ENCODE results near the gene IFI6. TPM values are rescaled to one million over a fixed set of nuclear protein-coding genes. Genes with fewer than 3 reads are reported as not detected.
"Not testable (repeated sequence)": the region's sequence is repeated elsewhere in the genome, so short reads cannot be mapped to it uniquely, and the experiment has no call there.

IFI6 gene
- total RNA-seq, 1 donor from 2014 or later, result 3,307 TPM

DNA sequence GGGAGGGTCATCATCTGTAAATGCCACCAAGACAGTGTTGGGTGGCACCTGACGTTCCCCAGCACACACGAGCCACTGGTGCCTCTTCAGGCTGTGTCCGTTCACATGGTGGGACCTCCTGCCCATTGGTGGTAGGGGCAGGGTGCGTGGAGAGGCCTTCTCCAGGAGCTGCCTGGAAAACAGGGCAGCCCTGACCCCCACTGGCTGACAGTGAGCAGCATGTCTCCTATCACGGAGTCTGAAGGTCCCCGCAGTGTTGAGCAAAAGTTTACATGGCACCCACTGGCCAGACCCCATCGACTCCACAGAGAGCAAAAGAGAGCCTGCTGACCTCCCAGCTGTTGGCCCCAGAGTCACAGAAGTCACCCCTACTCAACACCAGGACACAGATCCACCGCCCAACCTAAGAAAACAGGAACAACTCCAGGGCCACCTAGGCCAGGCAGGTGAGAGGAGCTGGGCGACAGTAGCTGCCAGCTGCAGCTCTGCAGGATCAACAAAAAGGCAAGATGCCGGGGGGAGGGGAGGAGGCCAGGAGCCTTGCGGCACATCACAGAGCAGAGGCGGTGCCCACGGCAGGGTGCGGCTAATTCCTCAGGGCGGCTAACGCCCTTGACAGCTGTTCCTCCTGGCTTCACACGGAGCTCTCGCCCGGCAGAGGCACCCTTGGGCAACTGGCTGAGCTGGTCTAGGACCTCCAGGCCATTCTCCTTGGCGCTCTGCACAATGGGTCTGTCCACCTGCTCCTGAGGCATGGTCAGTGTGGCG is 14.4 kb upstream of the IFI6 start:
- Mint-ChIP-seq H3K27me3 (ENCODE audit: low read depth, unreplicated experiment) (peaks cover 19% of the 10 kb centered on the region), H3K36me3 (ENCODE audit: low read depth, unreplicated experiment) (peaks cover 7% of the 10 kb centered on the region), H3K4me1 (ENCODE audit: low read depth, unreplicated experiment) (peaks cover 7% of the 10 kb centered on the region), H3K9me3 (ENCODE audit: unreplicated experiment) (peaks cover 15% of the 10 kb centered on the region), H3K27ac (ENCODE audit: unreplicated experiment) (no peak overlapping the region), H3K4me3 (ENCODE audit: unreplicated experiment) (no peak overlapping the region)
- H3K9ac ChIP-seq (ENCODE audit: low read length), result no peak overlapping the region
- no peak overlapping the region for H3K27ac ChIP-seq (ENCODE audit: low read depth, low read length)
- peaks cover 11% of the 10 kb centered on the region for H3K4me1 ChIP-seq (ENCODE audit: insufficient read depth, low read length)
- TF ChIP-seq EZH2 (IDR thresholded peaks at IDR 0.05; ENCODE audit: insufficient read depth, low read length), result no peak
- TF ChIP-seq, protein P1, sequence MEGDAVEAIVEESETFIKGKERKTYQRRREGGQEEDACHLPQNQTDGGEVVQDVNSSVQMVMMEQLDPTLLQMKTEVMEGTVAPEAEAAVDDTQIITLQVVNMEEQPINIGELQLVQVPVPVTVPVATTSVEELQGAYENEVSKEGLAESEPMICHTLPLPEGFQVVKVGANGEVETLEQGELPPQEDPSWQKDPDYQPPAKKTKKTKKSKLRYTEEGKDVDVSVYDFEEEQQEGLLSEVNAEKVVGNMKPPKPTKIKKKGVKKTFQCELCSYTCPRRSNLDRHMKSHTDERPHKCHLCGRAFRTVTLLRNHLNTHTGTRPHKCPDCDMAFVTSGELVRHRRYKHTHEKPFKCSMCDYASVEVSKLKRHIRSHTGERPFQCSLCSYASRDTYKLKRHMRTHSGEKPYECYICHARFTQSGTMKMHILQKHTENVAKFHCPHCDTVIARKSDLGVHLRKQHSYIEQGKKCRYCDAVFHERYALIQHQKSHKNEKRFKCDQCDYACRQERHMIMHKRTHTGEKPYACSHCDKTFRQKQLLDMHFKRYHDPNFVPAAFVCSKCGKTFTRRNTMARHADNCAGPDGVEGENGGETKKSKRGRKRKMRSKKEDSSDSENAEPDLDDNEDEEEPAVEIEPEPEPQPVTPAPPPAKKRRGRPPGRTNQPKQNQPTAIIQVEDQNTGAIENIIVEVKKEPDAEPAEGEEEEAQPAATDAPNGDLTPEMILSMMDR (IDR thresholded peaks at IDR 0.05; ENCODE audit: insufficient read depth, low read depth, low read length), result no peak
- FAIRE-seq (no peak), DNase-seq (ENCODE audit: low read depth) (no peak)
- H3K9me3 ChIP-seq (ENCODE audit: insufficient read depth, low read depth, low read length), result no peaks in the 10 kb centered on the region
- H3K4me3 ChIP-seq (ENCODE audit: insufficient read depth, low read depth, low read length), result no peak overlapping the region
- H3K79me2 ChIP-seq (ENCODE audit: insufficient read depth, low read length), result no peaks in the 10 kb centered on the region
- no peak overlapping the region for H2AFZ ChIP-seq (ENCODE audit: low read depth, low read length)
- H4K20me1 ChIP-seq (ENCODE audit: insufficient read depth, low read length), result no peaks in the 10 kb centered on the region
- H3K27me3 ChIP-seq (ENCODE audit: insufficient read depth, low read length), result peaks cover 14% of the 10 kb centered on the region
- H3K4me2 ChIP-seq (ENCODE audit: low read length), result no peak overlapping the region
- no peaks in the 10 kb centered on the region for H3K36me3 ChIP-seq (ENCODE audit: insufficient read depth, low read length)

DNA sequence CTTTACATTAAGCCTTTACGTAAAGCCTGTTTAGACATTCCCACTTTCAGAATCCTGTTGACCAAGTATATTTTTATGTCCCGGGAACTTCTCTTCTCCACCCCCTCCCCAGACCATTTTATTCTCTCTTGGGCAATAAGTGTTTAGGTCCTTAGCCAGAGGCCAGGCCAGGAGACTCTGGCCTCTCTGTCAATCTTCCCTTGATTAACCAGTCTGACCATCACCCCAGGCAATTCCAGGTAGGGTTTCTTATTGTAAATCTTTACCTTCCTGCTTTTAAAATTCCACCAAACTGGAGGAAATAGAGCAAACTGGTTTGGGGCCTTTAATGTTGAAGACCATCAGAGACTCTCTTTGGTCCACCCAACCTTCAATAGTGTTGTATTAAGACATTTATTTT is 12.2 kb upstream of the IFI6 start:
- H3K4me3 ChIP-seq (ENCODE audit: insufficient read depth, low read depth, low read length), result no peak overlapping the region
- H3K27ac ChIP-seq (ENCODE audit: low read depth, low read length), result no peak overlapping the region
- H4K20me1 ChIP-seq (ENCODE audit: insufficient read depth, low read length), result no peaks in the 10 kb centered on the region
- Mint-ChIP-seq H3K36me3 (ENCODE audit: low read depth, unreplicated experiment) (peaks cover 12% of the 10 kb centered on the region), H3K9me3 (ENCODE audit: unreplicated experiment) (peaks cover 33% of the 10 kb centered on the region), H3K27me3 (ENCODE audit: low read depth, unreplicated experiment) (peaks cover 19% of the 10 kb centered on the region), H3K27ac (ENCODE audit: unreplicated experiment) (no peak overlapping the region), H3K4me1 (ENCODE audit: low read depth, unreplicated experiment) (peaks cover 1% of the 10 kb centered on the region), H3K4me3 (ENCODE audit: unreplicated experiment) (no peak overlapping the region)
- FAIRE-seq, result no peak
- H3K79me2 ChIP-seq (ENCODE audit: insufficient read depth, low read length), result no peaks in the 10 kb centered on the region
- DNase-seq (ENCODE audit: low read depth), result no peak
- no peak overlapping the region for H2AFZ ChIP-seq (ENCODE audit: low read depth, low read length)
- TF ChIP-seq EZH2 (IDR thresholded peaks at IDR 0.05; ENCODE audit: insufficient read depth, low read length), result no peak
- TF ChIP-seq, protein P1 (IDR thresholded peaks at IDR 0.05; ENCODE audit: insufficient read depth, low read depth, low read length), result no peak
- H3K27me3 ChIP-seq (ENCODE audit: insufficient read depth, low read length), result peaks cover 14% of the 10 kb centered on the region
- H3K9me3 ChIP-seq (ENCODE audit: insufficient read depth, low read depth, low read length), result peaks cover 6% of the 10 kb centered on the region
- H3K4me2 ChIP-seq (ENCODE audit: low read length), result no peak overlapping the region
- H3K9ac ChIP-seq (ENCODE audit: low read length), result no peak overlapping the region
- peaks cover 2% of the 10 kb centered on the region for H3K4me1 ChIP-seq (ENCODE audit: insufficient read depth, low read length)
- no peaks in the 10 kb centered on the region for H3K36me3 ChIP-seq (ENCODE audit: insufficient read depth, low read length)

DNA sequence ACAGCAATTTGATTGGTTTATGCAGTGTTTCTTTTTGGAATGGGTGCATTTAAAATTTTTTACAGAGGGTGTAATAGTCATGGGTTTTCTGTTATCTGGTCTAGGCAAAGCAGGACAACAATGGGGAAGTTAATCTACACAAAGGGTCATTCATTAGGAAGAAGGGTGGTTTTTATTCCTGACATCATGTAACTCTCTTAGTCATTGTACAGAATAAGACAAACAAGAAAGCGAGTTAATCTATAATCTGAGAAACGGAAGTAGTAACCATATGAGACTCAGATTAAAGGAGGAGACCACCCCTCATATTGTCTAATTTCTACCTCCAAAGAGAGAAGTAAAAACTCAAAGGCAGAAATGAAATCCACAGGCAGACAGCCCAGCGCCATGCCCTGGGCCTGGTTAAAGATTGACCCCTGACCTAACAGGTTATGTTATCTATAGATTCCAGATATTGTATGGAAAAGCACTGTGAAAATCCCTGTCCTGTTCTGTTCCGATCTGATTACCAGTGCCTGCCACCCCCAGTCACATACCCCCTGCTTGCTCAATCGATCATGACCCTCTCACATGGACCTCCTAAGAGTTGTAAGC is 10.5 kb upstream of the IFI6 start:
- no peaks in the 10 kb centered on the region for H3K36me3 ChIP-seq (ENCODE audit: insufficient read depth, low read length)
- no peak overlapping the region for H3K9ac ChIP-seq (ENCODE audit: low read length)
- no peak overlapping the region for H3K27ac ChIP-seq (ENCODE audit: low read depth, low read length)
- DNase-seq (ENCODE audit: low read depth) (no peak), FAIRE-seq (no peak)
- H3K4me1 ChIP-seq (ENCODE audit: insufficient read depth, low read length), result no peaks in the 10 kb centered on the region
- Mint-ChIP-seq H3K36me3 (ENCODE audit: low read depth, unreplicated experiment) (peaks cover 12% of the 10 kb centered on the region), H3K9me3 (ENCODE audit: unreplicated experiment) (peaks cover 33% of the 10 kb centered on the region), H3K4me1 (ENCODE audit: low read depth, unreplicated experiment) (no peaks in the 10 kb centered on the region), H3K27me3 (ENCODE audit: low read depth, unreplicated experiment) (peaks cover 17% of the 10 kb centered on the region), H3K27ac (ENCODE audit: unreplicated experiment) (no peak overlapping the region), H3K4me3 (ENCODE audit: unreplicated experiment) (no peak overlapping the region)
- H3K4me2 ChIP-seq (ENCODE audit: low read length), result no peak overlapping the region
- no peak overlapping the region for H3K4me3 ChIP-seq (ENCODE audit: insufficient read depth, low read depth, low read length)
- TF ChIP-seq, protein P1 (IDR thresholded peaks at IDR 0.05; ENCODE audit: insufficient read depth, low read depth, low read length), result no peak
- TF ChIP-seq EZH2 (IDR thresholded peaks at IDR 0.05; ENCODE audit: insufficient read depth, low read length), result no peak
- H3K79me2 ChIP-seq (ENCODE audit: insufficient read depth, low read length), result no peaks in the 10 kb centered on the region
- H2AFZ ChIP-seq (ENCODE audit: low read depth, low read length), result no peak overlapping the region
- H4K20me1 ChIP-seq (ENCODE audit: insufficient read depth, low read length), result no peaks in the 10 kb centered on the region
- peaks cover 6% of the 10 kb centered on the region for H3K9me3 ChIP-seq (ENCODE audit: insufficient read depth, low read depth, low read length)
- peaks cover 8% of the 10 kb centered on the region for H3K27me3 ChIP-seq (ENCODE audit: insufficient read depth, low read length)

DNA sequence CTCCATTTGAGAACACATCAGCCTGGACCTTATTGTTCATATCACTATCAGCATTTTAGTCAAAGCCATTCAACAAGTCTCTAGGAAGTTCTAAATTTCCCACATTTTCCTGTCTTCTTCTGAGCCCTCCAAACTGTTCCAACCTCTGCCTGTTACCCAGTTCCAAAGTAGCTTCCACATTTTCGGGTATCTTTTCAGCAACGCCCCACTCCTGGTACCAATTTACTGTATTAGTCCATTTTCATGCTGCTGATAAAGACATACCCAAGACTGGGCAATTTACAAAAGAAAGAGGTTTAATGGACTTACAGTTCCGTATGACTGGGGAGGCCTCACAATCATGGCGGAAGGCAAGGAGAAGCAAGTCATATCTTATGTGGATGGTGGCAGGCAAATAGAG is 9.6 kb upstream of the IFI6 start:
- not testable (repeated sequence) for H3K27ac ChIP-seq (ENCODE audit: low read depth, low read length); H3K79me2 ChIP-seq (ENCODE audit: insufficient read depth, low read length); H4K20me1 ChIP-seq (ENCODE audit: insufficient read depth, low read length); H3K36me3 ChIP-seq (ENCODE audit: insufficient read depth, low read length); H3K4me2 ChIP-seq (ENCODE audit: low read length); H3K4me1 Mint-ChIP-seq (ENCODE audit: low read depth, unreplicated experiment); H3K9ac ChIP-seq (ENCODE audit: low read length); DNase-seq (ENCODE audit: low read depth); H3K4me1 ChIP-seq (ENCODE audit: insufficient read depth, low read length); H3K4me3 Mint-ChIP-seq (ENCODE audit: unreplicated experiment); FAIRE-seq; H3K27me3 ChIP-seq (ENCODE audit: insufficient read depth, low read length); H3K27ac Mint-ChIP-seq (ENCODE audit: unreplicated experiment); H3K9me3 ChIP-seq (ENCODE audit: insufficient read depth, low read depth, low read length); H2AFZ ChIP-seq (ENCODE audit: low read depth, low read length); H3K4me3 ChIP-seq (ENCODE audit: insufficient read depth, low read depth, low read length)
- H3K36me3 Mint-ChIP-seq (ENCODE audit: low read depth, unreplicated experiment), result peaks cover 12% of the 10 kb centered on the region
- H3K27me3 Mint-ChIP-seq (ENCODE audit: low read depth, unreplicated experiment), result peaks cover 12% of the 10 kb centered on the region
- peaks cover 33% of the 10 kb centered on the region for H3K9me3 Mint-ChIP-seq (ENCODE audit: unreplicated experiment)
